SK-N-SH treated with all-trans-retinoic acid at 6 μM for 48 hours (cell line): ENCODE measurements around the gene ZSCAN4.

ENCODE experiments used
- ATAC-seq: fragments of 200-7000 bp; cut with Tn5 transposase; 3 replicates; pipeline ENCODE4 v1.9.1; 2020; ENCODE audit warnings: mild to moderate bottlenecking, moderate library complexity
- ARNTL ChIP-seq: fragments of 450-650 bp; formaldehyde crosslinking; IDR thresholded peaks from 2 replicates; pipeline ENCODE4 v1.5.0; 2020; ENCODE audit warnings: low read depth, mild to moderate bottlenecking, moderate library complexity, borderline replicate concordance
- BACH2 ChIP-seq: fragments of 250-450 bp; sonication (Bioruptor Pico); IDR thresholded peaks from 2 replicates; pipeline ENCODE4 v1.9.0; 2021; ENCODE audit warnings: mild to moderate bottlenecking, borderline replicate concordance
- CREB5 ChIP-seq: fragments of 250-450 bp; sonication (Bioruptor Pico); IDR thresholded peaks from 2 replicates; pipeline ENCODE4 v1.5.1; 2020; ENCODE audit warnings: low read depth, mild to moderate bottlenecking, moderate library complexity
- CSDC2 ChIP-seq: fragments of 250-450 bp; sonication (Bioruptor Pico); IDR thresholded peaks from 2 replicates; pipeline ENCODE4 v1.5.0; 2020; ENCODE audit warnings: mild to moderate bottlenecking, moderate library complexity
- ESRRG ChIP-seq: fragments of 250-450 bp; sonication (Bioruptor Pico); IDR thresholded peaks from 2 replicates; pipeline ENCODE4 v1.6.1; 2021; ENCODE audit warnings: mild to moderate bottlenecking
- GLIS3 ChIP-seq: fragments of 250-450 bp; sonication (Bioruptor Pico); IDR thresholded peaks from 2 replicates; pipeline ENCODE4 v1.5.0; 2020; ENCODE audit warnings: mild to moderate bottlenecking, moderate library complexity
- ISL1 ChIP-seq: fragments of 250-450 bp; sonication (Bioruptor Pico); IDR thresholded peaks from 2 replicates; pipeline ENCODE4 v2.1.2; 2022; ENCODE audit warnings: mild to moderate bottlenecking, moderate library complexity
- OSR1 ChIP-seq: fragments of 250-450 bp; sonication (Bioruptor Pico); IDR thresholded peaks from 2 replicates; pipeline ENCODE4 v1.8.0; 2022; ENCODE audit warnings: moderate library complexity, mild to moderate bottlenecking, inconsistent platforms
- POU6F1 ChIP-seq: fragments of 250-450 bp; sonication (Bioruptor Pico); IDR thresholded peaks from 2 replicates; pipeline ENCODE4 v1.8.0; 2021; ENCODE audit warnings: low read depth, mild to moderate bottlenecking, moderate library complexity, borderline replicate concordance
- PPARA ChIP-seq: fragments of 250-450 bp; sonication (Bioruptor Pico); IDR thresholded peaks from 2 replicates; pipeline ENCODE4 v1.5.0; 2020; ENCODE audit warnings: mild to moderate bottlenecking, borderline replicate concordance
- RARB ChIP-seq: fragments of 250-450 bp; sonication (Bioruptor Pico); IDR thresholded peaks from 2 replicates; pipeline ENCODE4 v1.8.0; 2021; ENCODE audit warnings: mild to moderate bottlenecking, moderate library complexity
- SNAI2 ChIP-seq: fragments of 250-450 bp; sonication (Bioruptor Pico); IDR thresholded peaks from 2 replicates; pipeline ENCODE4 v1.5.0; 2020; ENCODE audit warnings: mild to moderate bottlenecking, moderate library complexity
- TOX ChIP-seq: fragments of 250-450 bp; sonication (Bioruptor Pico); IDR thresholded peaks from 2 replicates; pipeline ENCODE4 v1.8.0; 2021; ENCODE audit warnings: mild to moderate bottlenecking, moderate library complexity, borderline replicate concordance
- TSHZ2 ChIP-seq: fragments of 250-450 bp; sonication (Bioruptor Pico); IDR thresholded peaks from 2 replicates; pipeline ENCODE4 v1.5.0; 2020; ENCODE audit warnings: mild to moderate bottlenecking, moderate library complexity
- ZFP3 ChIP-seq: fragments of 250-450 bp; sonication (Bioruptor Pico); IDR thresholded peaks from 2 replicates; pipeline ENCODE4 v1.5.0; 2020; ENCODE audit warnings: mild to moderate bottlenecking, moderate library complexity
- ZFP30 ChIP-seq: fragments of 450-650 bp; formaldehyde crosslinking; IDR thresholded peaks from 2 replicates; pipeline ENCODE4 v1.5.0; 2022; ENCODE audit warnings: mild to moderate bottlenecking, moderate library complexity
- ZNF565 ChIP-seq: fragments of 450-650 bp; formaldehyde crosslinking; conservative IDR thresholded peaks from 2 replicates; pipeline ENCODE4 v1.5.0; 2020; ENCODE audit warnings: low read depth, mild to moderate bottlenecking, moderate library complexity
- ZNF70 ChIP-seq: fragments of 450-650 bp; formaldehyde crosslinking; IDR thresholded peaks from 2 replicates; pipeline ENCODE4 v1.5.0; 2020; ENCODE audit warnings: mild to moderate bottlenecking, moderate library complexity
- TF ChIP-seq, protein P1 (sequence below): fragments of 250-450 bp; sonication (Bioruptor Pico); IDR thresholded peaks from 2 replicates; pipeline ENCODE4 v1.8.0; 2020; ENCODE audit warnings: mild to moderate bottlenecking, moderate library complexity, borderline replicate concordance
- TF ChIP-seq, protein P2 (sequence below): fragments of 250-450 bp; sonication (Bioruptor Pico); IDR thresholded peaks from 2 replicates; pipeline ENCODE4 v1.5.1; 2021; ENCODE audit warnings: mild to moderate bottlenecking, moderate library complexity

Gene ZSCAN4

GRCh38 chr19:57643734-57644133 is 25.0 kb upstream of the ZSCAN4 start (continued):
- TF ChIP-seq TSHZ2 (CRISPR knock-in tag): no peak
- no peak for TF ChIP-seq BACH2 (CRISPR knock-in tag)

DNA sequence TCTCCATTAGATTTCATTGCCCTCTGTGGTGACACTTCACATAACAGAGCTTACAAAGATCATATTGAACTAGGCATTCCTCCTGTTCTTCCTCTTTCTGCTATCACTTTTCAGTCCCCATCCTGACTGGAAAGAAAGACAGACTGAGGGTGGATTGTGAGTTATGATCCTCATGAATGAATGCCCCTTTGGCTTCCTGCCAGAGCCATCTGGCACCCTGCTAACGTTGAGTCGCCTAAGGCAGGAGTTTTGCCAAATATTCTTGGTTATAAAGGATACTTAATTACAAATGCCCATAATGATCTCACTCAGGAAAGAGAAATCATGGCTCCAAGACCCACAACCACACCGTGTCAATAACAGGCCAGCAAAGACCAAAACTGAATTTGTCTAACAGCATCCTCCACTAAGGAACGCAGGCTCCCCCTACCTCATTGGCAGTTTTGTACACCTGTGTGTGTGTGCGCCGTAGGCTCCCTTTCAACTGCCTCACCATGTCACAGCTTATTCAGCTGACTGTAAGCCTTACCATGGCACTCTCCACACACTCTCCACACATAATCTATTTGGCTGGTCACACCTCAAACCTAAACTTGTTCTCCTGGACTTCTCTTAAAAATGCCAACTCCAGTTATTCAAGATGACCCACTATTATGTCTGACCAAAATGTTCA is 20.3 kb upstream of the ZSCAN4 start:
- TF ChIP-seq, protein P1, sequence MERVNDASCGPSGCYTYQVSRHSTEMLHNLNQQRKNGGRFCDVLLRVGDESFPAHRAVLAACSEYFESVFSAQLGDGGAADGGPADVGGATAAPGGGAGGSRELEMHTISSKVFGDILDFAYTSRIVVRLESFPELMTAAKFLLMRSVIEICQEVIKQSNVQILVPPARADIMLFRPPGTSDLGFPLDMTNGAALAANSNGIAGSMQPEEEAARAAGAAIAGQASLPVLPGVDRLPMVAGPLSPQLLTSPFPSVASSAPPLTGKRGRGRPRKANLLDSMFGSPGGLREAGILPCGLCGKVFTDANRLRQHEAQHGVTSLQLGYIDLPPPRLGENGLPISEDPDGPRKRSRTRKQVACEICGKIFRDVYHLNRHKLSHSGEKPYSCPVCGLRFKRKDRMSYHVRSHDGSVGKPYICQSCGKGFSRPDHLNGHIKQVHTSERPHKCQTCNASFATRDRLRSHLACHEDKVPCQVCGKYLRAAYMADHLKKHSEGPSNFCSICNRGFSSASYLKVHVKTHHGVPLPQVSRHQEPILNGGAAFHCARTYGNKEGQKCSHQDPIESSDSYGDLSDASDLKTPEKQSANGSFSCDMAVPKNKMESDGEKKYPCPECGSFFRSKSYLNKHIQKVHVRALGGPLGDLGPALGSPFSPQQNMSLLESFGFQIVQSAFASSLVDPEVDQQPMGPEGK (CRISPR knock-in tag): no peak
- no peak for TF ChIP-seq PPARA (CRISPR knock-in tag)
- TF ChIP-seq ISL1 (CRISPR knock-in tag): no peak
- no peak for TF ChIP-seq ESRRG (CRISPR knock-in tag)
- TF ChIP-seq GLIS3 (CRISPR knock-in tag): no peak
- TF ChIP-seq ZNF565 (CRISPR knock-in tag): no peak
- TF ChIP-seq ZFP30 (CRISPR knock-in tag): no peak
- no peak for TF ChIP-seq ZFP3
- no peak for TF ChIP-seq TOX (CRISPR knock-in tag)
- no peak for TF ChIP-seq POU6F1 (CRISPR knock-in tag)
- TF ChIP-seq ZNF70: no peak
- ATAC-seq: no peak

DNA sequence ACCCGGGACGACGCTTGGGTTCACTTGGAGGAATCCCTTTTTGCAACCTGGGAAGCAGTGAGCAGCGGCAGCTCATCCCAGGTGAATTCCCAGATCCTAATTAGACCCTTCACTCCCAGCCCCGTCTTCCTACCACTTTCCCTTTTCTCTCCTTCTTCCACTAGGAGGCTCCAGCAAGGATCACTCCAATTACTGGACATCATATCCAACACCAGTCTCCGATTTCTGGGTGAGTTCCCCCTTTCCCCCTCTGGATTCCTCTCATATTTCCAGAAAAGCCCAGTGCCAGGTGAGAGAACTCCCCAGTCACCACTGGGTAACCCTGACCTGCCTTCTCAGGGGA is 17.1 kb upstream of the ZSCAN4 start:
- TF ChIP-seq ZFP30 (CRISPR knock-in tag) (no peak), PPARA (CRISPR knock-in tag) (no peak), CSDC2 (CRISPR knock-in tag) (no peak), RARB (CRISPR knock-in tag) (no peak), ARNTL (CRISPR knock-in tag) (no peak), ZNF70 (no peak), ISL1 (CRISPR knock-in tag) (no peak), TOX (CRISPR knock-in tag) (no peak)
- TF ChIP-seq, protein P1 (CRISPR knock-in tag): no peak
- TF ChIP-seq, all 23 proteins: peak for 0
- ATAC-seq: no peak

DNA sequence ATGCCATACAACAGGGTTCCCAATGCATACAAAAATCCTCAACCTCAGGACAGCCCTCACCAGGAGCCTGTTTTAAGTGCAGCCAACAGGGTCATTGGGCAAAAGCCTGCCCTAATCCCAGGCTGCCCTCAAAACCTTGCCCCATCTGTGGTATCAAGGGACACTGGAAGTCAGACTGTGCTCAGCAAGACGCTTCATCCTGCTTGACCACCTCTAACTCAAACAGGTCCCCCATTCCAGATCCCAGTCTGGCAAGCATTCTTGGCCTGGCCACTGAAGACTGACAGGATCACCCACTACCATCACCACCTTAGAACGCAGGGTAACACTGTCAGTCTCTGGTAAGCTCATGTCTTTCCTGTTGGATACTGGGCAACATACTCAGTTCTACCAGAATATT is 15.0 kb upstream of the ZSCAN4 start:
- TF ChIP-seq RARB (CRISPR knock-in tag): no peak
- TF ChIP-seq ESRRG (CRISPR knock-in tag): no peak
- TF ChIP-seq ISL1 (CRISPR knock-in tag): no peak
- no peak for TF ChIP-seq SNAI2 (CRISPR knock-in tag)
- TF ChIP-seq ZNF70: no peak
- TF ChIP-seq CSDC2 (CRISPR knock-in tag): no peak
- no peak for TF ChIP-seq CREB5 (CRISPR knock-in tag)
- TF ChIP-seq, protein P2, sequence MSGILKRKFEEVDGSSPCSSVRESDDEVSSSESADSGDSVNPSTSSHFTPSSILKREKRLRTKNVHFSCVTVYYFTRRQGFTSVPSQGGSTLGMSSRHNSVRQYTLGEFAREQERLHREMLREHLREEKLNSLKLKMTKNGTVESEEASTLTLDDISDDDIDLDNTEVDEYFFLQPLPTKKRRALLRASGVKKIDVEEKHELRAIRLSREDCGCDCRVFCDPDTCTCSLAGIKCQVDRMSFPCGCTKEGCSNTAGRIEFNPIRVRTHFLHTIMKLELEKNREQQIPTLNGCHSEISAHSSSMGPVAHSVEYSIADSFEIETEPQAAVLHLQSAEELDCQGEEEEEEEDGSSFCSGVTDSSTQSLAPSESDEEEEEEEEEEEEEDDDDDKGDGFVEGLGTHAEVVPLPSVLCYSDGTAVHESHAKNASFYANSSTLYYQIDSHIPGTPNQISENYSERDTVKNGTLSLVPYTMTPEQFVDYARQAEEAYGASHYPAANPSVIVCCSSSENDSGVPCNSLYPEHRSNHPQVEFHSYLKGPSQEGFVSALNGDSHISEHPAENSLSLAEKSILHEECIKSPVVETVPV (CRISPR knock-in tag): no peak
- TF ChIP-seq OSR1: no peak
- ATAC-seq: no peak
